HL-60 (cell line): ENCODE measurements around the gene SRGAP2B.
"Not testable (repeated sequence)": the region's sequence is repeated elsewhere in the genome, so short reads cannot be mapped to it uniquely, and the experiment has no call there.

Experiments
- GABPA ChIP-seq: IDR thresholded peaks from 2 replicates; pipeline ENCODE4 v1.6.1; 2012; ENCODE audit warnings: low read depth
- POLR2AphosphoS5 ChIP-seq: IDR thresholded peaks from 2 replicates; pipeline ENCODE4 v1.6.1; 2012; ENCODE audit warnings: low read depth
- SPI1 ChIP-seq: IDR thresholded peaks from 2 replicates; pipeline ENCODE4 v1.6.1; 2012; ENCODE audit warnings: low read depth, mild to moderate bottlenecking, borderline replicate concordance
- TF ChIP-seq, protein P1 (sequence below): IDR thresholded peaks from one replicate; pipeline ENCODE4 v1.5.1; 2011; ENCODE audit warnings: low read length, control low read depth, inconsistent platforms; ENCODE audit not compliant: insufficient read depth
- TF ChIP-seq, protein P2 (sequence below): IDR thresholded peaks from 2 replicates; pipeline ENCODE4 v1.6.1; 2012; ENCODE audit warnings: low read depth; ENCODE audit not compliant: insufficient replicate concordance

DNA sequence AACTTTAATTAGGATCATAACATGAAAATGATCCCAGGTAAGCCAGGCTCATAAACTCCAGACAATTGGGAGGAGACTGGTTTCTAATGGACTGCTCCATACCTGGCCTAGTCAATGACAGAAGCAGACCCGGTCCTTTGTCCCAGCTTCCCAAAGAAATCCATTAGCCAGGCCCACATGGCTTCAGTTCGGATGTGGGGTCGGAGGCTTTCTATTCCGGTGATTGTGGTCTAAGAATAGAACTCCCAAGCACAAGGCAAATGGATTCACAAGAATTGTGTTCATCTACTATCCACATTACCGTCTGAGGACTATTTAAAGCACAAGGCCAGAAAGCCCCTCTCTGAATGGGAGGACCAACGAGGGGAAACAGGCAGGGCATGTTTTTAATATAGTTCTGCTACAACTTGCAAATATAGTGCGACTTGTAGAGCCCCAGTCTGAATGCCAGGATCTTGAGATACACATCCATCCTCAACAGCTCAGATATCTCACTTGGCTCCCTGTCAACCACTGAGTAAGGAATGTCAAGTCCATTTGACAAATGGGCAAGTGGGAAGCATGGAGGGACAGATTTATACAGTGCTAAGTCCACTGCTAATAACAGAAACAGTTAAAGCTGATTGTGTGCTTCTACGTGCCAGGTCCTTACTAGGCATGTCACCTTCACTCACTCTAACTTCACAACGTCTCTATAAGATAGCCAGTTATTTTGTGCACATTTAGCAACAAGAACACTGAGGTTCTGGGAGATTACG, 42.9 kb downstream of the SRGAP2B start:
- TF ChIP-seq, protein P1, sequence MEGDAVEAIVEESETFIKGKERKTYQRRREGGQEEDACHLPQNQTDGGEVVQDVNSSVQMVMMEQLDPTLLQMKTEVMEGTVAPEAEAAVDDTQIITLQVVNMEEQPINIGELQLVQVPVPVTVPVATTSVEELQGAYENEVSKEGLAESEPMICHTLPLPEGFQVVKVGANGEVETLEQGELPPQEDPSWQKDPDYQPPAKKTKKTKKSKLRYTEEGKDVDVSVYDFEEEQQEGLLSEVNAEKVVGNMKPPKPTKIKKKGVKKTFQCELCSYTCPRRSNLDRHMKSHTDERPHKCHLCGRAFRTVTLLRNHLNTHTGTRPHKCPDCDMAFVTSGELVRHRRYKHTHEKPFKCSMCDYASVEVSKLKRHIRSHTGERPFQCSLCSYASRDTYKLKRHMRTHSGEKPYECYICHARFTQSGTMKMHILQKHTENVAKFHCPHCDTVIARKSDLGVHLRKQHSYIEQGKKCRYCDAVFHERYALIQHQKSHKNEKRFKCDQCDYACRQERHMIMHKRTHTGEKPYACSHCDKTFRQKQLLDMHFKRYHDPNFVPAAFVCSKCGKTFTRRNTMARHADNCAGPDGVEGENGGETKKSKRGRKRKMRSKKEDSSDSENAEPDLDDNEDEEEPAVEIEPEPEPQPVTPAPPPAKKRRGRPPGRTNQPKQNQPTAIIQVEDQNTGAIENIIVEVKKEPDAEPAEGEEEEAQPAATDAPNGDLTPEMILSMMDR = not testable (repeated sequence)
- TF ChIP-seq GABPA, POLR2AphosphoS5, SPI1: not testable (repeated sequence)
- TF ChIP-seq, protein P2, sequence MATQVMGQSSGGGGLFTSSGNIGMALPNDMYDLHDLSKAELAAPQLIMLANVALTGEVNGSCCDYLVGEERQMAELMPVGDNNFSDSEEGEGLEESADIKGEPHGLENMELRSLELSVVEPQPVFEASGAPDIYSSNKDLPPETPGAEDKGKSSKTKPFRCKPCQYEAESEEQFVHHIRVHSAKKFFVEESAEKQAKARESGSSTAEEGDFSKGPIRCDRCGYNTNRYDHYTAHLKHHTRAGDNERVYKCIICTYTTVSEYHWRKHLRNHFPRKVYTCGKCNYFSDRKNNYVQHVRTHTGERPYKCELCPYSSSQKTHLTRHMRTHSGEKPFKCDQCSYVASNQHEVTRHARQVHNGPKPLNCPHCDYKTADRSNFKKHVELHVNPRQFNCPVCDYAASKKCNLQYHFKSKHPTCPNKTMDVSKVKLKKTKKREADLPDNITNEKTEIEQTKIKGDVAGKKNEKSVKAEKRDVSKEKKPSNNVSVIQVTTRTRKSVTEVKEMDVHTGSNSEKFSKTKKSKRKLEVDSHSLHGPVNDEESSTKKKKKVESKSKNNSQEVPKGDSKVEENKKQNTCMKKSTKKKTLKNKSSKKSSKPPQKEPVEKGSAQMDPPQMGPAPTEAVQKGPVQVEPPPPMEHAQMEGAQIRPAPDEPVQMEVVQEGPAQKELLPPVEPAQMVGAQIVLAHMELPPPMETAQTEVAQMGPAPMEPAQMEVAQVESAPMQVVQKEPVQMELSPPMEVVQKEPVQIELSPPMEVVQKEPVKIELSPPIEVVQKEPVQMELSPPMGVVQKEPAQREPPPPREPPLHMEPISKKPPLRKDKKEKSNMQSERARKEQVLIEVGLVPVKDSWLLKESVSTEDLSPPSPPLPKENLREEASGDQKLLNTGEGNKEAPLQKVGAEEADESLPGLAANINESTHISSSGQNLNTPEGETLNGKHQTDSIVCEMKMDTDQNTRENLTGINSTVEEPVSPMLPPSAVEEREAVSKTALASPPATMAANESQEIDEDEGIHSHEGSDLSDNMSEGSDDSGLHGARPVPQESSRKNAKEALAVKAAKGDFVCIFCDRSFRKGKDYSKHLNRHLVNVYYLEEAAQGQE = not testable (repeated sequence)
